CD14-positive monocyte (primary cell): Measurements from ENCODE around the gene GSK3A. TPM values are rescaled to one million over a fixed set of nuclear protein-coding genes. Genes with fewer than 3 reads are reported as not detected.

Experiments used
- DNase-seq, 3 donors: peaks; one replicate each; pipeline ENCODE4 v3.0.0-alpha.2; 2011 to 2022
- H2AFZ ChIP-seq: 2 replicates; pipeline ENCODE4 v1.6.0; 2012; ENCODE audit warnings: mild to moderate bottlenecking, low read depth, low read length, inconsistent platforms; ENCODE audit not compliant: insufficient read depth, poor library complexity, severe bottlenecking
- H3K27ac ChIP-seq, 2 donors: 1 replicate in 1 of 2; 2 replicates in 1 of 2; pipeline ENCODE4 v1.5.1; 2012 to 2013; ENCODE audit warnings: low read length in 2 of 2, control low read depth in 1 of 2, inconsistent platforms in 1 of 2, low read depth in 1 of 2, mild to moderate bottlenecking in 1 of 2
- H3K27me3 ChIP-seq, 2 donors: one replicate each; pipeline versions ENCODE4 v1.6.0 to v1.6.1; 2011 to 2013; ENCODE audit warnings: low read length in 2 of 2; ENCODE audit not compliant: control insufficient read depth in 2 of 2, insufficient read depth in 2 of 2
- H3K36me3 ChIP-seq, 2 donors: replicated peaks in 1 of 2; 1 replicate in 1 of 2; 2 replicates in 1 of 2; pipeline versions ENCODE4 v1.5.1 to v1.6.1; 2012 to 2013; ENCODE audit warnings: low read length in 2 of 2, control low read depth in 1 of 2, inconsistent platforms in 1 of 2, mild to moderate bottlenecking in 1 of 2; ENCODE audit not compliant: insufficient read depth in 2 of 2, control insufficient read depth in 1 of 2
- H3K4me1 ChIP-seq, 2 donors: 1 replicate in 1 of 2; 2 replicates in 1 of 2; pipeline versions ENCODE4 v1.5.1 to v1.6.1; 2012 to 2013; ENCODE audit warnings: low read length in 2 of 2, control low read depth in 1 of 2, inconsistent platforms in 1 of 2, mild to moderate bottlenecking in 1 of 2, moderate library complexity in 1 of 2; ENCODE audit not compliant: insufficient read depth in 2 of 2, control insufficient read depth in 1 of 2
- H3K4me2 ChIP-seq: replicated peaks from 2 replicates; pipeline ENCODE3; 2012; ENCODE audit warnings: low read length, moderate library complexity, mild to moderate bottlenecking; ENCODE audit not compliant: poor library complexity, severe bottlenecking; ENCODE audit errors: extremely low read depth
- H3K4me3 ChIP-seq, 3 experiments: fragments of 200-600 bp in 1 of 3; sonication (generic) in 1 of 3; replicated peaks in 1 of 3; 1 replicate in 2 of 3; 2 replicates in 1 of 3; pipeline ENCODE4 v1.5.1; 2011 to 2013; ENCODE audit warnings: low read length in 3 of 3, mild to moderate bottlenecking in 3 of 3, control low read depth in 2 of 3, low read depth in 2 of 3, inconsistent platforms in 1 of 3, moderate library complexity in 1 of 3
- H3K79me2 ChIP-seq: 2 replicates; pipeline ENCODE4 v1.6.0; 2012; ENCODE audit warnings: mild to moderate bottlenecking, control low read depth, inconsistent platforms, low read length, moderate library complexity; ENCODE audit not compliant: insufficient read depth
- H3K9ac ChIP-seq: 2 replicates; pipeline ENCODE4 v1.6.0; 2017; ENCODE audit warnings: low read length, mild to moderate bottlenecking; ENCODE audit not compliant: insufficient read depth, poor library complexity, severe bottlenecking
- H3K9me3 ChIP-seq, 2 donors: replicated peaks in 1 of 2; 1 replicate in 1 of 2; 2 replicates in 1 of 2; pipeline versions ENCODE4 v1.5.1 to v1.6.1; 2012 to 2013; ENCODE audit warnings: low read length in 2 of 2, control low read depth in 1 of 2; ENCODE audit not compliant: control insufficient read depth in 1 of 2, insufficient read depth in 1 of 2
- H4K20me1 ChIP-seq: 2 replicates; pipeline ENCODE4 v1.6.0; 2012; ENCODE audit warnings: mild to moderate bottlenecking, low read length, control low read depth, moderate library complexity; ENCODE audit not compliant: insufficient read depth
- H3K27ac Mint-ChIP-seq, 7 donors: one replicate each; pipeline ENCODE4 v1.8.0; 2020; ENCODE audit warnings: mild to moderate bottlenecking in 7 of 7, mixed read lengths in 7 of 7, moderate library complexity in 6 of 7, inconsistent platforms in 2 of 7
- H3K27me3 Mint-ChIP-seq, 3 donors: one replicate each; pipeline ENCODE4 v1.8.0; 2021 to 2022; ENCODE audit warnings: low read depth in 3 of 3, mild to moderate bottlenecking in 3 of 3, mixed read lengths in 3 of 3, moderate library complexity in 3 of 3, inconsistent platforms in 1 of 3
- H3K36me3 Mint-ChIP-seq, 2 donors: one replicate each; pipeline ENCODE4 v1.8.0; 2020; ENCODE audit warnings: mixed read lengths in 2 of 2, inconsistent platforms in 1 of 2, mild to moderate bottlenecking in 1 of 2
- H3K4me1 Mint-ChIP-seq: one replicate; pipeline ENCODE4 v1.8.0; 2020; ENCODE audit warnings: mild to moderate bottlenecking, mixed read lengths
- H3K4me3 Mint-ChIP-seq, 2 donors: one replicate each; pipeline ENCODE4 v1.8.0; 2020; ENCODE audit warnings: mild to moderate bottlenecking in 2 of 2, mixed read lengths in 2 of 2, moderate library complexity in 1 of 2
- H3K9me3 Mint-ChIP-seq, 7 donors: one replicate each; pipeline ENCODE4 v1.8.0; 2020 to 2022; ENCODE audit warnings: mixed read lengths in 7 of 7, mild to moderate bottlenecking in 6 of 7, moderate library complexity in 6 of 7, inconsistent platforms in 2 of 7
- CTCF ChIP-seq: fragments of 200-600 bp; IDR thresholded peaks from one replicate; pipeline ENCODE4 v1.8.0; 2022; ENCODE audit warnings: antibody characterized with exemption, mild to moderate bottlenecking
- WGBS: methylation state at CpG from one replicate; pipeline ENCODE4 v1.1.5; 2013; ENCODE audit warnings: missing lambda C conversion rate; ENCODE audit not compliant: insufficient coverage; 5-methylcytosine and 5-hydroxymethylcytosine counted together
- intact Hi-C, 2 donors: fragments of 100-400 bp; cut with micrococcal nuclease; formaldehyde crosslinking; loops; one replicate each; pipeline versions ENCODE4 v1.15.0 to v1.15.1; 2023
- polyA plus RNA-seq, 3 donors: library from polyadenylated mRNA; depleted of rRNA in 1 of 3; unstranded in 2 of 3; stranded (reverse) in 1 of 3; fragments of 300-500 nt in 2 of 3; fragments of >200 nt in 1 of 3; fragmentation: Illumina TruSeq in 2 of 3; gene quantifications; 1 replicate in 2 of 3; 2 replicates in 1 of 3; pipeline ENCODE4 v1.2.3, GENCODE V29; 2012 to 2021

The GSK3A gene
- polyA plus RNA-seq, 3 donors: 12.3 to 47.2 (median 14.9) TPM

GRCh38 chr19:42254089-42254849 lies 11.9 kb upstream of the GSK3A start:
- Histone ChIP-seq H3K27ac (peak overlapping the region; percentile 85 to 88), H3K4me2 (peak overlapping the region; percentile 92), H3K9ac (peak overlapping the region; percentile 85), H2AFZ (no peak overlapping the region), H3K36me3 (peaks cover 4 to 9% of the 10 kb centered on the region in 2 donors), H3K4me1 (peaks cover 40 to 47% of the 10 kb centered on the region in 2 donors), H3K9me3 (no peaks in the 10 kb centered on the region), H3K27me3 (peaks cover 3 to 14% of the 10 kb centered on the region in 2 donors), H3K4me3 (peak overlapping the region; percentile 79 to 99 (median 99)), H4K20me1 (peaks cover 44% of the 10 kb centered on the region), H3K79me2 (peaks cover 41% of the 10 kb centered on the region)
- Mint-ChIP-seq H3K4me3 (peak overlapping the region; percentile 79 to 84), H3K27me3 (peaks cover 17 to 32% (median 24%) of the 10 kb centered on the region in 3 donors), H3K36me3 (peaks cover 9 to 11% of the 10 kb centered on the region in 2 donors), H3K27ac (peak overlapping the region; percentile 57 to 92 (median 77)), H3K4me1 (peaks cover 39% of the 10 kb centered on the region), H3K9me3 (peaks cover 0 to 2% (median 0%) of the 10 kb centered on the region in 7 donors)
- under 1% methylated on average over 56 of the region's 70 CpGs for WGBS
- no peak for TF ChIP-seq CTCF
- intact Hi-C loops: loop anchor here (2.0 to 5.0 kb wide), 3 partner anchors 15 to 37 kb away; partner anchors contain the start of genes CIC (in 2 of the 2) and DEDD2 (in 1 of the 2)
- DNase-seq: peak in 2 of 3 donors; percentile 54 to 55

GRCh38 chr19:42253245-42254088 lies 11.1 kb upstream of the GSK3A start:
- Histone ChIP-seq H4K20me1 (peaks cover 52% of the 10 kb centered on the region), H3K9me3 (no peaks in the 10 kb centered on the region), H3K9ac (peak overlapping the region; percentile 85), H2AFZ (no peak overlapping the region), H3K4me3 (peak overlapping the region; percentile 79 to 99 (median 99)), H3K27ac (peak overlapping the region; percentile 85 to 88), H3K79me2 (peaks cover 41% of the 10 kb centered on the region), H3K27me3 (peaks cover 3 to 14% of the 10 kb centered on the region in 2 donors), H3K36me3 (peaks cover 4 to 17% of the 10 kb centered on the region in 2 donors), H3K4me1 (peaks cover 40 to 47% of the 10 kb centered on the region in 2 donors), H3K4me2 (peak overlapping the region; percentile 92)
- DNase-seq: peak in 1 of 3 donors; percentile 30
- 0% methylated on average over 3 of the region's 71 CpGs for WGBS
- H3K27ac Mint-ChIP-seq: peak overlapping the region; percentile 78 to 93 (median 84)
- intact Hi-C loops: loop anchor here (2.0 to 5.0 kb wide), 3 partner anchors 15 to 36 kb away; partner anchors contain the start of genes CIC (in 2 of the 2) and DEDD2 (in 1 of the 2)
- no peak for TF ChIP-seq CTCF
- peaks cover 39% of the 10 kb centered on the region for H3K4me1 Mint-ChIP-seq
- peaks cover 0 to 2% (median 0%) of the 10 kb centered on the region in 7 donors for H3K9me3 Mint-ChIP-seq
- H3K36me3 Mint-ChIP-seq: peaks cover 13 to 19% of the 10 kb centered on the region in 2 donors
- H3K4me3 Mint-ChIP-seq: peak overlapping the region; percentile 88 to 96
- peaks cover 17 to 30% (median 24%) of the 10 kb centered on the region in 3 donors for H3K27me3 Mint-ChIP-seq
